Measurements from ENCODE around the gene MTG2.

MTG2 gene

GRCh38 chr20:62141043-62141396, 41.8 kb upstream of the MTG2 start:
- Histone ChIP-seq H3K4me3 (ENCODE audit: low read depth, low read length) (no peak overlapping the region), H3K36me3 (ENCODE audit: control insufficient read depth in 2 of 2, insufficient read depth in 1 of 2, low read length in 2 of 2) (peaks cover 4 to 68% of the 10 kb centered on the region in 2 experiments; a peak in 2 of 3 replicates), H3K9me3 (ENCODE audit: control insufficient read depth, insufficient read depth, low read depth, low read length) (no peaks in the 10 kb centered on the region), H3K27ac (ENCODE audit: extremely low read depth, low read depth, low read length) (no peak overlapping the region), H3K4me1 (ENCODE audit: control insufficient read depth, insufficient read depth, low read length) (no peaks in the 10 kb centered on the region)
- TF ChIP-seq YY2 (tag by site-specific recombination; IDR thresholded peaks at IDR 0.05) (no peak), HOXD13 (CRISPR knock-in tag; IDR thresholded peaks at IDR 0.05; ENCODE audit: borderline replicate concordance) (no peak), ZNF473 (tag by site-specific recombination; IDR thresholded peaks at IDR 0.05) (no peak), ZBTB7A (tag by site-specific recombination; IDR thresholded peaks at IDR 0.05; ENCODE audit: low read depth) (no peak), ZNF10 (tag by site-specific recombination; IDR thresholded peaks at IDR 0.05) (no peak), ZNF202 (tag by site-specific recombination; IDR thresholded peaks at IDR 0.05; ENCODE audit: borderline replicate concordance) (no peak), ZBTB8A (tag by site-specific recombination; IDR thresholded peaks at IDR 0.05) (no peak), TCF7L2 (IDR thresholded peaks at IDR 0.05; ENCODE audit: borderline replicate concordance, low read depth, low read length) (no peak), ZNF223 (tag by site-specific recombination; IDR thresholded peaks at IDR 0.05) (no peak), ZNF423 (tag by site-specific recombination; IDR thresholded peaks at IDR 0.05) (no peak), ZNF248 (tag by site-specific recombination; IDR thresholded peaks at IDR 0.05) (no peak)
- POLR2A ChIA-PET, result no interaction called here
- CTCF ChIA-PET, result interaction anchor here (1.0 to 1.9 kb wide), 6 partner anchors 8 to 130 kb away, joined by 3 to 15 read pairs (median 4); no protein-coding TSS in a partner anchor

DNA sequence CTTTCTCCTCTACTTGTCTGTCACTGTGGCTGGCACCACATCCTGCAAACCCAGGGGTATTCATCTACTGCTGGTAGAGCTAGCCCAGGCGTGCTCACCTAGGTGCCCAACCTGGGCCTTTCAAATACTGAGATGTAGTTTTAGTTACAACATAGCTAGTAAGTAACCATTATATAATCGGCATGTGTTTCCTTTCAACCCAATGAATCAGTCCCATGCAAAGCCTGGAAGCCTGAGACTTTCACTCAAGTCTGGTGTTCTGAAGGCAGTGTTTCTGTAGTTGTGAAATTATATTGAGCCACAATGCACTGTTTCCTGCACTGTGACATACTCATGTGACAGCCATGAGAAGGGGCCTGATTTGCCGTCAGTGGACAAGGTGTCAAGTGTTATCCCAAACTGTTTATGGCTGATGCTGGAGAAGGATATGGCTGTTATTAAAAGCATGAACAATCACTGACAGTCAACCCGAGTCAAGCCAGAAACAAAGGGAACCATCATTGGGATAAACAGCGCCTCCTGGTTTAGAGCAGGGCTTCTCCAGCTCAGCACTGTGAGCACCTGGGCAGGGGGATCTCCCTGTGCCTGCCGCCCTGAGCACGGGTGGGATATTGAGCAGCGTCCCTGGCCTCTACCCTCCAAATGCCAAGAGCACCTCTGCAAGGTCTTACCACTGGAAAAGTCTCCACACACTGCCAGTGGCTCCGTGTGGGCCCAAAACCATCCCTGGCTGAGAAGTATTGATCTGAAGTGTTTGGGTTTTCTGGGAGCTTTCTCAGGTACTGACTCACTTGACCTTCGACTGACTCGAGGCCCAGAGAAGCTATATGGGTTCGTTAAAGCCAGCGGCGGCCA, 41.2 kb upstream of the MTG2 start:
- Histone ChIP-seq H3K36me3 (ENCODE audit: control insufficient read depth in 2 of 2, insufficient read depth in 1 of 2, low read length in 2 of 2) (peaks cover 4 to 65% of the 10 kb centered on the region in 2 experiments; a peak in 2 of 3 replicates), H3K9me3 (ENCODE audit: control insufficient read depth, insufficient read depth, low read depth, low read length) (no peaks in the 10 kb centered on the region), H3K4me1 (ENCODE audit: control insufficient read depth, insufficient read depth, low read length) (no peaks in the 10 kb centered on the region), H3K27ac (ENCODE audit: extremely low read depth, low read depth, low read length) (peak overlapping the region; percentile 84; the same call in 1 of the 2 replicates), H3K4me3 (ENCODE audit: low read depth, low read length) (peak overlapping the region; percentile 89)
- no peak for TF ChIP-seq ZNF549 (tag by site-specific recombination; IDR thresholded peaks at IDR 0.05)
- TF ChIP-seq ZNF561 (tag by site-specific recombination; IDR thresholded peaks at IDR 0.05; ENCODE audit: borderline replicate concordance), result 0 out of 2 replicates have a peak, but pooled peaks have one; percentile 45
- TF ChIP-seq, protein P1, sequence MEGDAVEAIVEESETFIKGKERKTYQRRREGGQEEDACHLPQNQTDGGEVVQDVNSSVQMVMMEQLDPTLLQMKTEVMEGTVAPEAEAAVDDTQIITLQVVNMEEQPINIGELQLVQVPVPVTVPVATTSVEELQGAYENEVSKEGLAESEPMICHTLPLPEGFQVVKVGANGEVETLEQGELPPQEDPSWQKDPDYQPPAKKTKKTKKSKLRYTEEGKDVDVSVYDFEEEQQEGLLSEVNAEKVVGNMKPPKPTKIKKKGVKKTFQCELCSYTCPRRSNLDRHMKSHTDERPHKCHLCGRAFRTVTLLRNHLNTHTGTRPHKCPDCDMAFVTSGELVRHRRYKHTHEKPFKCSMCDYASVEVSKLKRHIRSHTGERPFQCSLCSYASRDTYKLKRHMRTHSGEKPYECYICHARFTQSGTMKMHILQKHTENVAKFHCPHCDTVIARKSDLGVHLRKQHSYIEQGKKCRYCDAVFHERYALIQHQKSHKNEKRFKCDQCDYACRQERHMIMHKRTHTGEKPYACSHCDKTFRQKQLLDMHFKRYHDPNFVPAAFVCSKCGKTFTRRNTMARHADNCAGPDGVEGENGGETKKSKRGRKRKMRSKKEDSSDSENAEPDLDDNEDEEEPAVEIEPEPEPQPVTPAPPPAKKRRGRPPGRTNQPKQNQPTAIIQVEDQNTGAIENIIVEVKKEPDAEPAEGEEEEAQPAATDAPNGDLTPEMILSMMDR (tag by site-specific recombination; IDR thresholded peaks at IDR 0.05), result peak; percentile 56
- TF ChIP-seq ZEB2 (tag by site-specific recombination; IDR thresholded peaks at IDR 0.05), result 0 out of 2 replicates have a peak, but pooled peaks have one; percentile 10
- TF ChIP-seq, protein P2, sequence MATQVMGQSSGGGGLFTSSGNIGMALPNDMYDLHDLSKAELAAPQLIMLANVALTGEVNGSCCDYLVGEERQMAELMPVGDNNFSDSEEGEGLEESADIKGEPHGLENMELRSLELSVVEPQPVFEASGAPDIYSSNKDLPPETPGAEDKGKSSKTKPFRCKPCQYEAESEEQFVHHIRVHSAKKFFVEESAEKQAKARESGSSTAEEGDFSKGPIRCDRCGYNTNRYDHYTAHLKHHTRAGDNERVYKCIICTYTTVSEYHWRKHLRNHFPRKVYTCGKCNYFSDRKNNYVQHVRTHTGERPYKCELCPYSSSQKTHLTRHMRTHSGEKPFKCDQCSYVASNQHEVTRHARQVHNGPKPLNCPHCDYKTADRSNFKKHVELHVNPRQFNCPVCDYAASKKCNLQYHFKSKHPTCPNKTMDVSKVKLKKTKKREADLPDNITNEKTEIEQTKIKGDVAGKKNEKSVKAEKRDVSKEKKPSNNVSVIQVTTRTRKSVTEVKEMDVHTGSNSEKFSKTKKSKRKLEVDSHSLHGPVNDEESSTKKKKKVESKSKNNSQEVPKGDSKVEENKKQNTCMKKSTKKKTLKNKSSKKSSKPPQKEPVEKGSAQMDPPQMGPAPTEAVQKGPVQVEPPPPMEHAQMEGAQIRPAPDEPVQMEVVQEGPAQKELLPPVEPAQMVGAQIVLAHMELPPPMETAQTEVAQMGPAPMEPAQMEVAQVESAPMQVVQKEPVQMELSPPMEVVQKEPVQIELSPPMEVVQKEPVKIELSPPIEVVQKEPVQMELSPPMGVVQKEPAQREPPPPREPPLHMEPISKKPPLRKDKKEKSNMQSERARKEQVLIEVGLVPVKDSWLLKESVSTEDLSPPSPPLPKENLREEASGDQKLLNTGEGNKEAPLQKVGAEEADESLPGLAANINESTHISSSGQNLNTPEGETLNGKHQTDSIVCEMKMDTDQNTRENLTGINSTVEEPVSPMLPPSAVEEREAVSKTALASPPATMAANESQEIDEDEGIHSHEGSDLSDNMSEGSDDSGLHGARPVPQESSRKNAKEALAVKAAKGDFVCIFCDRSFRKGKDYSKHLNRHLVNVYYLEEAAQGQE (tag by site-specific recombination; IDR thresholded peaks at IDR 0.05), result no peak; the same call in 1 of the 2 replicates
- TF ChIP-seq ZNF394 (tag by site-specific recombination; IDR thresholded peaks at IDR 0.05; ENCODE audit: borderline replicate concordance), result peak; percentile 65; the same call in 1 of the 2 replicates
- CTCF ChIA-PET, result interaction anchor here (0.6 to 1.9 kb wide), 8 partner anchors 8 to 131 kb away, joined by 3 to 15 read pairs (median 4); no protein-coding TSS in a partner anchor
- POLR2A ChIA-PET, result interaction anchor here (1.2 to 1.5 kb wide), 2 partner anchors 41 to 245 kb away, joined by 4 read pairs; partner anchors contain the start of genes MTG2 and RPS21
